Measurements from ENCODE around the gene KMO. TPM values are rescaled to one million over a fixed set of nuclear protein-coding genes. Genes with fewer than 3 reads are reported as not detected.

Gene KMO
- total and polyA plus RNA-seq, 2 experiments from 2014 or later = not detected

DNA sequence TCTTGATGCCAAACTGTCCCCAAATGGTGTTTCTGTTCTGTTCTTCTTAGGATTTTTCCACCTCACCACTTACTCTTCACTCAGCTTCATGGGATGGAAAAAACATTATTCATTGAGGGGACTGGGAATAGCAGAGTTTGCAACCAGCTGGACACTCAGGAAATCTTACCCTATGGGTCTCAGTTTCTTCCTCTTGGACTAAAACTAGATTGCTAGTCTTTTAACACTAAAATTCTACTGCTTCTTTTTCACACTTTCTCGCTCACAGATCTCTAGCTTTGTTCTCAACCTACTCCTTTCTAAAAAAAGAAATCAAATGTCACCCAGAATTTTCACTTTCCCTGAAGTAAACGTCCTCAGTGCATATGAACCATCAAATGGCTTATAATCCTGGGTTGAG is 4.8 kb downstream of the KMO start:
- no peaks in the 10 kb centered on the region for H3K9me3 ChIP-seq (ENCODE audit: low read depth)
- no peaks in the 10 kb centered on the region for H3K27me3 ChIP-seq (replicated peaks; ENCODE audit: insufficient read depth)
- no peaks in the 10 kb centered on the region for H3K36me3 ChIP-seq (ENCODE audit: low read depth)
- TF ChIP-seq EZH2 (IDR thresholded peaks at IDR 0.05; ENCODE audit: insufficient read depth, poor library complexity, severe bottlenecking) (no peak), EZH2phosphoT487 (IDR thresholded peaks at IDR 0.05; ENCODE audit: insufficient read depth, low read depth) (no peak)
- H3K4me1 ChIP-seq (ENCODE audit: insufficient read depth) = no peaks in the 10 kb centered on the region
- H2AFZ ChIP-seq = no peak overlapping the region
- WGBS, 2 experiments (ENCODE audit: low coverage in 1 of 2, low lambda C conversion rate in 2 of 2, missing lambda C conversion rate in 2 of 2) = 38 to 41% methylated on average over 2 of the region's 2 CpGs
- no peaks in the 10 kb centered on the region for H4K20me1 ChIP-seq (ENCODE audit: insufficient read depth)
- no peaks in the 10 kb centered on the region for H3F3A ChIP-seq (ENCODE audit: insufficient read depth)
- in situ Hi-C loops (cut with MboI) = loop anchor here (10.0 kb wide), 1 partner anchor 298 kb away; no protein-coding TSS in a partner anchor
- H3K27ac ChIP-seq = no peak overlapping the region
- H3K9me2 ChIP-seq (ENCODE audit: insufficient read depth) = no peaks in the 10 kb centered on the region
- DNase-seq = no peak
- no peaks in the 10 kb centered on the region for H3K79me2 ChIP-seq (ENCODE audit: insufficient read depth)
- H3K4me2 ChIP-seq (ENCODE audit: unreplicated experiment) = no peak overlapping the region
- no peak overlapping the region for H3K4me3 ChIP-seq
- no peak overlapping the region for H3K9ac ChIP-seq

DNA sequence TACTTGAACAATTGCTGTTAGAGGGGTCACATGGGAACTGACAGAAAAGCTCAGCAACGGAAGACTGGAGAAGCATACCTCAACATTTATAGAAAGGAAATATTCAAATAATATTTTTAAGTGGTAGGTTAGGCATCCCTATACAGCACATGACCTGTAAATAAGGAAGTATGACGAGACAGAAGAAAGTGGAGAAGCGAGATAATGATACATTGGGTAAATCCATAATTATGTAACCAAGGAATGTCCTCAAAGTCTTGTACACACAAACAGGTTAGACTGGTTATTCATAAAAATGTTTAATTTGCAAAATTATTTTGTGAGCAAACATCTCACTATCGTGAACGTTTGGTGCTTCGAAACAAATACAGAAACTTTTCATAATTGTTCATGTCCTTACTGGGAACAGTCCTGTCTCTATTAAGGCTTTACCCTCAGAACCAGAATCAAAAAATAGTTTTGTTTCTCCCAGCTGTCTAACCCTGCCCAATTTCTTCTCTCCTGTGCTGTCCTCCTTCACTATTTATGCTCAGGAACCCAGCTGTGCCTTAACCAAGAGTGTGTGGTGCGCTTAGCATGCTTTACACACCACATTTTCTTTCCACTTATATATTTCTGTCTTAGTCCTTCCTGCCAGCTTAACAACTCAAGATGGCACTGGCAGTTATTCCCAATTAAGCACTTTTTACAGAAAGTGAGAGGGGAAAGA is 10.2 kb downstream of the KMO start:
- no peak overlapping the region for H3K4me2 ChIP-seq (ENCODE audit: unreplicated experiment)
- no peaks in the 10 kb centered on the region for H4K20me1 ChIP-seq (ENCODE audit: insufficient read depth)
- no peaks in the 10 kb centered on the region for H3K9me2 ChIP-seq (ENCODE audit: insufficient read depth)
- DNase-seq = no peak
- in situ Hi-C loops (cut with MboI) = no loop called here
- no peaks in the 10 kb centered on the region for H3K9me3 ChIP-seq (ENCODE audit: low read depth)
- H3K4me1 ChIP-seq (ENCODE audit: insufficient read depth) = no peaks in the 10 kb centered on the region
- no peak for TF ChIP-seq EZH2 (IDR thresholded peaks at IDR 0.05; ENCODE audit: insufficient read depth, poor library complexity, severe bottlenecking)
- TF ChIP-seq EZH2phosphoT487 (IDR thresholded peaks at IDR 0.05; ENCODE audit: insufficient read depth, low read depth) = no peak
- no peaks in the 10 kb centered on the region for H3K79me2 ChIP-seq (ENCODE audit: insufficient read depth)
- H3K36me3 ChIP-seq (ENCODE audit: low read depth) = no peaks in the 10 kb centered on the region
- no peaks in the 10 kb centered on the region for H3F3A ChIP-seq (ENCODE audit: insufficient read depth)
- 76% methylated on average over 7 of the region's 7 CpGs for WGBS, 2 experiments (ENCODE audit: low coverage in 1 of 2, low lambda C conversion rate in 2 of 2, missing lambda C conversion rate in 2 of 2)
- H3K4me3 ChIP-seq = no peak overlapping the region
- H3K27ac ChIP-seq = no peak overlapping the region
- H3K27me3 ChIP-seq (replicated peaks; ENCODE audit: insufficient read depth) = no peaks in the 10 kb centered on the region
- H3K9ac ChIP-seq = no peak overlapping the region
- H2AFZ ChIP-seq = no peak overlapping the region

DNA sequence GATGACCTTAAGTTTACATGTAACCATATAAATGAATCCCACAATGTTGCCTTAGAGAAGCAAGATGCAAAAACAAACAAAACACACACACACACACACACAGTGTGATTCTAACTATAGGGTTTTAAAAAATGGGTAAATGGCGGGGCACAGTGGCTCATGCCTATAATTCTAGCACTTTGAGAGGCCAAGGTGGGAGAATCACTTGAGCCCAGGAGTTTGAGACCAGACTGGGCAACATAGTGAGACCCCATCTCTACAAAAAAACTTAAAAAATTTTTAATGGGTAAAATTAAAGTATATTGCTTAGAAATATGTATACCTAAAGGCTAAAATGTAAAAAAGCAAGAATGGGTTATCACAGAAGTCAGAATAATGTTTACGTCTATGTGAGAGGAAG is 15.8 kb downstream of the KMO start:
- Histone ChIP-seq H3K79me2 (ENCODE audit: insufficient read depth) (no peaks in the 10 kb centered on the region), H3K4me3 (no peak overlapping the region), H3K27ac (no peak overlapping the region), H3K36me3 (ENCODE audit: low read depth) (no peaks in the 10 kb centered on the region), H3K27me3 (replicated peaks; ENCODE audit: insufficient read depth) (0 out of 2 replicates have a peak, but pooled peaks cover 5% of the 10 kb centered on the region), H3F3A (ENCODE audit: insufficient read depth) (no peaks in the 10 kb centered on the region), H3K9ac (no peak overlapping the region), H4K20me1 (ENCODE audit: insufficient read depth) (no peaks in the 10 kb centered on the region), H3K4me2 (ENCODE audit: unreplicated experiment) (no peak overlapping the region), H3K9me3 (ENCODE audit: low read depth) (no peaks in the 10 kb centered on the region), H2AFZ (no peak overlapping the region), H3K4me1 (ENCODE audit: insufficient read depth) (no peaks in the 10 kb centered on the region), H3K9me2 (ENCODE audit: insufficient read depth) (no peaks in the 10 kb centered on the region)
- 16 to 24% methylated on average over 2 of the region's 2 CpGs for WGBS, 2 experiments (ENCODE audit: low coverage in 1 of 2, low lambda C conversion rate in 2 of 2, missing lambda C conversion rate in 2 of 2)
- TF ChIP-seq EZH2phosphoT487 (IDR thresholded peaks at IDR 0.05; ENCODE audit: insufficient read depth, low read depth) (no peak), EZH2 (IDR thresholded peaks at IDR 0.05; ENCODE audit: insufficient read depth, poor library complexity, severe bottlenecking) (no peak)
- no peak for DNase-seq
- in situ Hi-C loops (cut with MboI) = no loop called here

DNA sequence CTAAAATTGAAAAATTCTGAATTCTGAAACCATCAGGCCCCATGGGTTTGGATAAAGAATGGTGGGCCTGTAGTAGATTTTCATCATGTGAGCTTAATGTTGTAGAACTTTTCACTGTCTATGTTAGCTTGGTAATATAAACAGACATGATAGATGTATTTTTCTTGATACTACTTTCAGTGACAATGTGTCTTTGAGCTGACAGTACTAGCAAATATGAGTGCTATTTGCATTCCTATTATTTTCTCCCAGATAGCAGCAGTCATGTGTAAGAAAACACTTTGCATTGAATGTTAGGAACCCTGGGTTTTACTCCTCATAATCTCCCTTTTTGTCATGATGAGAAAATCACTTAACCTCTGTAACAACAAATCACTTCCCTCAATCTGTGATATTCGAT is 18.1 kb downstream of the KMO start:
- Histone ChIP-seq H3K4me1 (ENCODE audit: insufficient read depth) (no peaks in the 10 kb centered on the region), H3K4me3 (no peak overlapping the region), H3K4me2 (ENCODE audit: unreplicated experiment) (no peak overlapping the region), H3K36me3 (ENCODE audit: low read depth) (no peaks in the 10 kb centered on the region), H3K9me3 (ENCODE audit: low read depth) (no peaks in the 10 kb centered on the region), H2AFZ (no peak overlapping the region), H3K27me3 (replicated peaks; ENCODE audit: insufficient read depth) (0 out of 2 replicates have a peak, but pooled peaks cover 5% of the 10 kb centered on the region), H4K20me1 (ENCODE audit: insufficient read depth) (no peaks in the 10 kb centered on the region), H3F3A (ENCODE audit: insufficient read depth) (no peaks in the 10 kb centered on the region), H3K9ac (no peak overlapping the region), H3K9me2 (ENCODE audit: insufficient read depth) (no peaks in the 10 kb centered on the region), H3K79me2 (ENCODE audit: insufficient read depth) (no peaks in the 10 kb centered on the region), H3K27ac (no peak overlapping the region)
- no peak for DNase-seq
- TF ChIP-seq EZH2phosphoT487 (IDR thresholded peaks at IDR 0.05; ENCODE audit: insufficient read depth, low read depth) (no peak), EZH2 (IDR thresholded peaks at IDR 0.05; ENCODE audit: insufficient read depth, poor library complexity, severe bottlenecking) (no peak)
- in situ Hi-C loops (cut with MboI) = no loop called here
- 46 to 64% methylated on average over 1 of the region's 1 CpG for WGBS, 2 experiments (ENCODE audit: low coverage in 1 of 2, low lambda C conversion rate in 2 of 2, missing lambda C conversion rate in 2 of 2)
